ENCODE results near the gene ATP6V1E1. TPM values are rescaled to one million over a fixed set of nuclear protein-coding genes. Genes with fewer than 3 reads are reported as not detected.

The ATP6V1E1 gene
- total RNA-seq, 4 donors from 2014 or later = 109 to 157 (median 122) TPM

- no peak for ATAC-seq (ENCODE audit: low FRiP score)
- no peak for DNase-seq (ENCODE audit: low spot score)
- no peak for TF ChIP-seq CTCF (IDR thresholded peaks at IDR 0.05)
Observed at GRCh38 chr22:17612057-17612456, 16.5 kb downstream of the ATP6V1E1 start.

DNA sequence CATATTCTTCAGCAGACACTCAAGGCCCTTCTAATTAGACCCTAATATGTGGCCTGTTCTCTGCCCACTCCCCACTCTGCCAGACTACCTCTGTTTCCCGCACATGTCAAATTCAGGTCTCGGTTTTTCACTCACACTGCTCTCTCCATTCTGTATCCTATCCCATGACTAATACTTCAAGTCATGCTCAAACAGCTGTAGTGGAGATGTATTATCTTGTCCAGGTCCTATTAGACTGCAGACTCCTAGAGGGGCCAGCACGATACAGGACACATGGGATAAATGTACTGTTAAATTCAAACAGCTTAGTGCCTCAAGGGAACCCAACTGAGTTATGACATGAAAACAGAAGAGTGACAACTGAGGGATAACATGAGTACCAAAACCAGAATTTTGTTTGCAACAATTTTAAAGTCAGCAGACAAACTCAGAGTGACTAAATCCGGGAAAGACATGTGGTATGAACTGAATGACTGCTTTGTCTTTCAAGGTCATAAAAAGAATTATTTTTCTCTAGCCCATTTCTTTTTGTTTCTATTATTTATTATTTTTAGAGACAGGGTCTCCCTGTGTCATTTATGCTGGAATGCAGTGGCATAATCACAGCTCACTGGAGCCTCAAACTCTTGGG is 20.5 kb downstream of the ATP6V1E1 start:
- DNase-seq (ENCODE audit: low spot score) (no peak), ATAC-seq (ENCODE audit: low FRiP score) (no peak)
- no peak for TF ChIP-seq CTCF (IDR thresholded peaks at IDR 0.05)

- ATAC-seq (ENCODE audit: low FRiP score) (no peak), DNase-seq (ENCODE audit: low spot score) (no peak)
Observed at GRCh38 chr22:17606496-17606895, 22.1 kb downstream of the ATP6V1E1 start.

DNA sequence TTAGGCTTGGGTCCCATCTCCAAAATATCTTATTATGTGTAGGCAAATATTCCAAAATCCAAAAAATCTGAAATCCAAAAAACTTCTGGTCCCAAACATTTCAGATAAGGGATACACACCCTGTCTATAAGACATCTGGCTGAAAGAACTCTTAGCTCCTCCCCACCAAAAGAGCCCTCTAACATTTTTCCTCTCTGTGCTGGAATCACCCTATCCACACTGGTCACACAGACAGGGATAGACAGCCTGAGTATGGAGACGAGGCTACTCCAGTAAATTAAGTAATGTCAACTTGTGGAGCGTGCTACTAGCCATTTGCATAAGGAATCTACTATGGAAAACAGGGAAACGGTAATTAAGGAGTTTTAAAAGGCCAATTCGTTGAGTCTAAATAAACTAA is 24.9 kb downstream of the ATP6V1E1 start:
- ATAC-seq (ENCODE audit: low FRiP score) (no peak), DNase-seq (ENCODE audit: low spot score) (no peak)
- TF ChIP-seq CTCF (IDR thresholded peaks at IDR 0.05) = no peak

More at GRCh38 chr22:17606496-17606895, 22.1 kb downstream of the ATP6V1E1 start:
- TF ChIP-seq CTCF (IDR thresholded peaks at IDR 0.05) = no peak

- ATAC-seq (ENCODE audit: low FRiP score) (no peak), DNase-seq (ENCODE audit: low spot score) (no peak)
- no peak for TF ChIP-seq CTCF (IDR thresholded peaks at IDR 0.05)
Observed at GRCh38 chr22:17601031-17601430, 27.5 kb downstream of the ATP6V1E1 start.

DNA sequence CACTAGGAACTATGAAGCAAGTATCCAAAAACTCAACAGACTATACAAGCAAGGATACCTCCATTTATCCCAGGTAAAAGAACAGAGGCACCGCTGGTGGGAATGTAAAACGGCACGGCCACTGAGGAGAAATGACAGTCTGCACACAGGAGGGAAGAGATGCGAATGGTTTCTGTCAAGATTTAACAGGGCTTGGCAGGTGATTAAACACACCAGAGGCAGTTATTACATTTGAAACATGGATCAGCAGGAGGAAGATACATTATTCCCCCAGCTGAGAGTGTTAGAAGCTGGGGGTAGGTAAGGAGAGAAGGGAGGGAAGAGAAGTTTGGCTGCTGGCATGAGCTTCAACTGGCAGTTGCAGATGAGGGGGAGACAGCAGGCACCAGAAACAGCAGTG is 30.2 kb downstream of the ATP6V1E1 start:
- DNase-seq (ENCODE audit: low spot score) = no peak
- ATAC-seq (ENCODE audit: low FRiP score) = no peak
- no peak for TF ChIP-seq CTCF (IDR thresholded peaks at IDR 0.05)

DNA sequence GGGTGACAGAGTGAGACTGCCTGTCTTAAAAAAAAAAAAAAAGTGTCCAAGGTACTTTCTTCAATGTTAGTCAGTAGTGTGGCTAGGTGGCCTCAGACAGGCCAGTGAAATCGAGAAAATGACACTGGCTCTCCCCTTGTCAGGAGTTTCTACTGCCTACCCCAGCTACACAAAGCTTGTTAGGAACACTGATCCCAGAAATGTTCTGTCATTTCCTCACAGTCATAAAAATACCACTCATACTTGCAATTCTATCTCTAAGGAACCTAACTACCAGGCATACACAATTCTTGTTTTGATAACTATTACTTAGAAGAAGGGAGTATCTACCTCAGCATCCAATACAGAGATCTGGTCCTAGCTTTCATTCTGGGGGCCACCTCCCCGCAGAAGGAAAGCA is 31.3 kb downstream of the ATP6V1E1 start:
- no peak for ATAC-seq (ENCODE audit: low FRiP score)
- TF ChIP-seq CTCF (IDR thresholded peaks at IDR 0.05) = no peak
- no peak for DNase-seq (ENCODE audit: low spot score)

Data from omental fat pad (tissue), 4 donors.